Body of pancreas (tissue), 4 donors: ENCODE data around the gene TRIM46.

ENCODE experiments used
- CTCF ChIP-seq, 7 experiments: fragments of 450-650 bp in 4 of 7; fragments of 200-600 bp in 3 of 7; sonication (generic) in 3 of 7; IDR thresholded peaks; one replicate each; pipeline ENCODE4 v1.5.1; 2016 to 2019; ENCODE audit warnings: antibody characterized with exemption in 7 of 7
- POLR2A ChIP-seq, 3 donors: fragments of 450-650 bp; IDR thresholded peaks; one replicate each; pipeline ENCODE4 v1.6.1; 2016; ENCODE audit warnings: antibody characterized with exemption in 3 of 3, mild to moderate bottlenecking in 2 of 3

- TF ChIP-seq CTCF (IDR thresholded peaks at IDR 0.05) (no peak), POLR2A (IDR thresholded peaks at IDR 0.05) (peak in 1 of 3 donors; percentile 60)
Observed at GRCh38 chr1:155209312-155209721, 35.7 kb downstream of the TRIM46 start.
